GM12874 (cell line): Measurements from ENCODE around the gene PATL2.

Experiments
- TF ChIP-seq, protein P1 (sequence below): IDR thresholded peaks from 2 replicates; pipeline ENCODE4 v1.5.1; 2011; ENCODE audit warnings: low read depth, mild to moderate bottlenecking, control low read depth, low read length, moderate library complexity; ENCODE audit not compliant: insufficient read depth

The PATL2 gene

DNA sequence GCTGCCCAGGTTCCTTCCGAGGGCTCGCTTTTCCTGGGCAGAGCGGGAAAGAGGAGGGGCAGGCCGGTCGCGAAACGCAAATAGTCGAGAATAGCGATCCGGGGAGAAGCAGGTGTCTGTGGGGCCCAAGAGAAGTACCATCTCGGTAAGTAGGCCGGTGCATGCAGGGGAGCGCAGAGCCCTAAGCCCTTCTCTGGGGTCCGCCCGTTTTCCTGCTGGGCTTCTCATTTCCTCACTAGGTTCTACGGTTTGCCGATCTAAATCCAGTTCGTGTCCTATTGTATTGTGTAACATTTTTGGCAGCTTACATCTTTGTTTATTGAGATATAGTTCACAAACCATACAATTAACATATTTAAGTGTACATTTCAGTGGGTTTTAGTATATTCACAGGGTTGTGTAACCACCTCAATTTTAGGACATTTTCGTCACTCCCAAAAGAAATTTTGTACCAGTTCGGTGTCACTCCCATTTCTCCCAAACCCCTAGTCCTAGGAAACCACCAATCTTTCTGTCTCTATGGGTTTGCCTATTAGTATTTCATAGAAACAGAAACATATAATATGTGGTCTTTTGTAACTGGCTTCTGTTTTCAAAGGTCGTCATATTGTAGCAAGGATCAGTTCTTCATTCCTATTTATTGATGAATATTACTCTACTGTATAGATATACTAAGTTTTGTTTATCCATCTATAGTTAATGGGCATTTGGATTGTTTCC, 18.4 kb upstream of the PATL2 start:
- TF ChIP-seq, protein P1, sequence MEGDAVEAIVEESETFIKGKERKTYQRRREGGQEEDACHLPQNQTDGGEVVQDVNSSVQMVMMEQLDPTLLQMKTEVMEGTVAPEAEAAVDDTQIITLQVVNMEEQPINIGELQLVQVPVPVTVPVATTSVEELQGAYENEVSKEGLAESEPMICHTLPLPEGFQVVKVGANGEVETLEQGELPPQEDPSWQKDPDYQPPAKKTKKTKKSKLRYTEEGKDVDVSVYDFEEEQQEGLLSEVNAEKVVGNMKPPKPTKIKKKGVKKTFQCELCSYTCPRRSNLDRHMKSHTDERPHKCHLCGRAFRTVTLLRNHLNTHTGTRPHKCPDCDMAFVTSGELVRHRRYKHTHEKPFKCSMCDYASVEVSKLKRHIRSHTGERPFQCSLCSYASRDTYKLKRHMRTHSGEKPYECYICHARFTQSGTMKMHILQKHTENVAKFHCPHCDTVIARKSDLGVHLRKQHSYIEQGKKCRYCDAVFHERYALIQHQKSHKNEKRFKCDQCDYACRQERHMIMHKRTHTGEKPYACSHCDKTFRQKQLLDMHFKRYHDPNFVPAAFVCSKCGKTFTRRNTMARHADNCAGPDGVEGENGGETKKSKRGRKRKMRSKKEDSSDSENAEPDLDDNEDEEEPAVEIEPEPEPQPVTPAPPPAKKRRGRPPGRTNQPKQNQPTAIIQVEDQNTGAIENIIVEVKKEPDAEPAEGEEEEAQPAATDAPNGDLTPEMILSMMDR: no peak

DNA sequence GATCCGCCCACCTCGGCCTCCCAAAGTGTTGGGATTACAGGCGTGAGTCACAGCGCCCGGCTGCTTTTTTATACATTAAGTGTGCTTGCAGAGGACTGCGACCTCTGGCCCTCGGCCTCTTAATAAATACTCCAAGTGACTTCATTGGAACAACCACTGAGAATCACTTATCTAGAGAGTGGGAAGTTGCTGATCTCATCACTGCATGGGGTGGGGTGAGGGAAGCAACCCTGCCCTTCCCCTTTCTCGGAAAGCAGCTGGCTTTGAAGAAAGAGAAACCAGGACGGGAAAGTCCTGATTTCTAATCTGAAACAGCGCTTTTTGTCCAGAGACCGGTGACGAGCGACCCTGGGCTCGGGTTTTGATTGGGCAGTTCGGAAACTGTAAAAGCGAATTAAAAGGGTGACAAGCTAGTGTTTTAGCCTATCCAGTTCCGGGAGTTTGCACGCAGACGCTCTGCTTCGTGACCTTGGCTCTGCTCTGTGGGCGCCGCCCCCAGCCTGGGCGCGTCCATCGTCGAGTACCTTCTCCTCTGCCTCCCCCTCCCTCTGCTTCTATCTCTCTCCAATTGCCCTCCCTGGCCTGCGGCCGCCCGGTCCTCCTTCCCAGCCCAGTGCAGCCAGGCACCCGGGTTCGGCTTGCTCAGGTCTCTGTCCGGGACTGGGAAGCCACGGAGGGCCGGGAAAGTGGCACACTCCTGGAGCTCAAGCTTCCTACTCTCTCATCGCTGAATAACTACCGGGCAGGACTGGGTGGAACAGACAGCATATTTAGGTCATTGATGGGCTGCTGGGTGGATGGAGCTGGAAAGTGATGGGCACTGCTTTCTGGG, 17.7 kb upstream of the PATL2 start:
- TF ChIP-seq, protein P1: no peak

DNA sequence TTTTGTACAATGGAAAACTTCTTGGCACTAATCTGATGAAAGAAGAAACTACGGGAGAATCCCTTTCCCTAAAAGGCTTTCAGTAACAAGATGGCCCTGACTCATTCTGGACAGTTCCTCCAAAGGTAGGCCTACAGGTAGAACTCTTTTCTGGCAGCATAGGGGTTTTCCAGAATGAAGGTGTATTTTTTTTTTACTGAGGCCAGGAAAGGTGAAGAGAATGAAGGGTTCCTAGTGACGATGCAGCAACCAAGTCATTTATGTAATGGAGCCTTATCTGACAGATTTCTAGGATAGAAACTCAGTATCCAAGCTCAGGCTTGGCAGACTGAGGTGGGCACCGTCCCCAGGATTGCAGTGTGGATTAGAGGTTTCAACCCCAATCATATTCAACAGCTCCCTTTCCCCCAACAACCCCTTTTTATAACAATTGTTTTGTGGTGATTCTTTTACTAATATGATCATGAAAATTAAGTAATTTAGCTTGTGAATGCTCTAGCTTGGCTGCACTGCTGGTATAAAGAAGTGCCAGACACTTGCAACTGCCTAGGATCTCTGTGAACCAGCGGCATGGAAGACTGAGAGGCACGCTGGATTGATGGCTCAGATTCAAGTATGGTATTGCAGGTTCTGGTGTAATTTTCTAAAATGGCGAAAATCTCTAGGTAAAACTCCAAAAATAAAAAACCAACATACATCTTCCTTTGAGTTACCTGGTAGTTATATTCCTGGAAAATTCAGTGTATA, 16.5 kb upstream of the PATL2 start:
- TF ChIP-seq, protein P1: no peak

DNA sequence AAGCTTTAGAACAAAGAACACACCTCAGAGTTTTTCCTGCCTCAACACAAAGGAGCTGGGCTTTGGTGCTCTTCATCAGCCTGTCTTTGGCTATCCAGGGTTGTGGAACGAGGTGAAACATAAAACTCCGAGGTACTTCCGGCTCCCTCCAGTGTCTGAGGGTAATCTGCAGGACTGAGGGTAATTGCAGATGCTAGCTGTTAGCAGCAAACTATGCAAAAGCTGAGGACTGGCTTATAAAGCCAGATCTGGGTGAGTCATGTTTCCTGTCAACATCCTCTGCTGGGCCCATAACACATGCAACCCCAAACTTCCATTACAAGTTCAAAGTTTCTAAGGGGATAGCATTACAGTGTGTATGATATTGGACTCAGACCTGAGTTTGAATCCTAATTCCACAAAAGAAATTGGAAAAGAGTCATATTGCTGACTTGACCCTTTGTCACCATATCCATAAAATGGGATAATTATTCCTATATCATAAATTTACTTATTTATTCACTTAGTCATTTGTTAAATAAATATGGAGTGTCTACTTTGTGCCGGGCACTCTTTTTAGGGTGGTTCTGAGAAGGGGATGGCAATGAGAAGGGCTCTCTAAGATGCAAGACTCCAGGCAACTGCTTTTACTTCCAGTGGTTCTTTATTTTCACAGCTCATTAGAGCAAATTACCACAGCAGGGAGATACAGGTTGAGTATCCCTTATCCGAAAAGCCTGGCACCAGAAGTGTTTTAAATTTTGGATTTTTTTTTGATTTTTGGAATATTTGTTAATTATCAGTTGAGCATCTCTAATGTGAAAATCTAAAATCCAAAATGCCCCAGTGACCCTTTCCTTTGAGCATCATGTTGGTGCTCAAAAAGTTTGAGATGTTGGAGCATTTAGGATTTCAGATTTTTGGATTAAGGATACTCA, 15.7 kb upstream of the PATL2 start:
- TF ChIP-seq, protein P1: no peak

DNA sequence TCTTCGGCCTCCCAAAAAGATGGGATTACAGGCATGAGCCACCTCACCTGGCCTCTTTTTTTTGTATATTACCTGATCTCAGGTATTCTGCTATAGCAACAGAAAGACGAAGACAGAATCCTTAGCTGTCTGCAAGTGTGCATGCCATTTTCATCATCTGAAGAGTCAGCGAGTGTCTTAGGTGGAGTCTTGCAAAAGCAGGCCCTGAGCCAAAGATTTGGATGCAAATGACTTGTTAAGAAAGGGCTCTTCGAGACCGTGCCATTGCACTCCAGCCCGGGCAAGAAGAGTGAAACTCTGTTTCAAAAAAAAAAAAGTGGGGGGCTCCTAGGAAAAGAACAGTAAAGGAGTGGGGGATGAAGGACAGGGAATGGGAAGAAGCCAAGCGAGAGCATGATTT, 15.0 kb upstream of the PATL2 start:
- TF ChIP-seq, protein P1: no peak

DNA sequence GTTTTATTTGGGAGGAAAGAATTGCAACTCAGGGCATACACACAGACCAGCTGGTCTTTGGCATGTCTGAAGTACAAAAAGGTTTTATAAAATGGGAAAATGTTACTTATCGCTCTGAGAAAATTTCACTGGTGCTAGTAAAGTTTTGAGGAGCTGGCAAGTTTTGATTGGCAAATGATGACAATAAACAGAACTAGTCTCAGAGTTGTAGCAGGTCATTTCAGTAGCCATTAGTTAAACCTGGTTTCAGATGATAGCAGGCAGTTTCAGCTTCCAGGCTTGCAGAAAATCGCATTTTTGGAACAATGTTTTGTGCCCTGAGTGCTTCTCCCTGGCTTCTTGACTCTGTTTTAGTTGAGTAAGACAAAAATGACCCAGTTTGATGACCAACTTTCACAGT, 10.9 kb upstream of the PATL2 start:
- TF ChIP-seq, protein P1: no peak
